Gastroesophageal sphincter (tissue), 4 donors: ENCODE results near the gene BRD7. TPM values are rescaled to one million over a fixed set of nuclear protein-coding genes. Genes with fewer than 3 reads are reported as not detected.

ENCODE experiments used
- ATAC-seq: fragments of 150-250 bp; one replicate; pipeline ENCODE4 v1.9.1; 2016; ENCODE audit warnings: mild to moderate bottlenecking, moderate library complexity
- H3K27ac ChIP-seq, 4 donors: fragments of 200-600 bp; sonication (generic) in 3 of 4; 1 replicate in 3 of 4; 2 replicates in 1 of 4; pipeline ENCODE4 v1.5.1; 2016 to 2019
- H3K27me3 ChIP-seq: fragments of 200-600 bp; sonication (generic); one replicate; pipeline ENCODE4 v1.5.1; 2019
- H3K36me3 ChIP-seq, 2 donors: fragments of 200-600 bp; sonication (generic); one replicate each; pipeline ENCODE4 v1.5.1; 2019; ENCODE audit warnings: control low read depth in 1 of 2
- H3K4me1 ChIP-seq, 3 donors: fragments of 200-600 bp; sonication (generic); 1 replicate in 2 of 3; 2 replicates in 1 of 3; pipeline ENCODE4 v1.5.1; 2016 to 2019; ENCODE audit warnings: control low read depth in 2 of 3
- H3K4me3 ChIP-seq, 2 donors: fragments of 200-600 bp; sonication (generic); one replicate each; pipeline ENCODE4 v1.5.1; 2019; ENCODE audit warnings: mild to moderate bottlenecking in 1 of 2, moderate library complexity in 1 of 2
- H3K9me3 ChIP-seq, 3 donors: fragments of 200-600 bp; sonication (generic); one replicate each; pipeline ENCODE4 v1.5.1; 2017 to 2019; ENCODE audit warnings: control low read depth in 2 of 3
- EP300 ChIP-seq: sonication (generic); formaldehyde crosslinking; IDR thresholded peaks from one replicate; pipeline ENCODE4 v1.6.1; 2017; ENCODE audit warnings: antibody characterized with exemption, mild to moderate bottlenecking
- POLR2A ChIP-seq, 2 donors: fragments of 450-650 bp; IDR thresholded peaks; one replicate each; pipeline ENCODE4 v1.6.1; 2017; ENCODE audit warnings: antibody characterized with exemption in 2 of 2, mild to moderate bottlenecking in 2 of 2, moderate library complexity in 1 of 2
- POLR2AphosphoS5 ChIP-seq: sonication (generic); formaldehyde crosslinking; IDR thresholded peaks from one replicate; pipeline ENCODE4 v1.6.1; 2017; ENCODE audit warnings: antibody characterized with exemption
- WGBS, 2 donors: methylation state at CpG; one replicate each; pipeline ENCODE4 v1.1.5; 2018; ENCODE audit warnings: low coverage in 1 of 2; 5-methylcytosine and 5-hydroxymethylcytosine counted together
- total RNA-seq, 4 donors: library from RNA; depleted of rRNA; stranded (reverse); fragments of >200 nt; gene quantifications; one replicate each; pipeline ENCODE4 v1.1.0, GENCODE V29; 2016
- TF ChIP-seq, protein P1 (sequence below), 4 experiments: fragments of 200-600 bp in 2 of 4; fragments of 450-650 bp in 2 of 4; sonication (generic) in 1 of 4; IDR thresholded peaks; one replicate each; pipeline ENCODE4 v1.5.1; 2017 to 2019; ENCODE audit warnings: antibody characterized with exemption in 4 of 4, mild to moderate bottlenecking in 2 of 4, moderate library complexity in 2 of 4

BRD7 gene
- total RNA-seq, 4 donors from 2014 or later: 59.1 to 84.0 (median 70.5) TPM

DNA sequence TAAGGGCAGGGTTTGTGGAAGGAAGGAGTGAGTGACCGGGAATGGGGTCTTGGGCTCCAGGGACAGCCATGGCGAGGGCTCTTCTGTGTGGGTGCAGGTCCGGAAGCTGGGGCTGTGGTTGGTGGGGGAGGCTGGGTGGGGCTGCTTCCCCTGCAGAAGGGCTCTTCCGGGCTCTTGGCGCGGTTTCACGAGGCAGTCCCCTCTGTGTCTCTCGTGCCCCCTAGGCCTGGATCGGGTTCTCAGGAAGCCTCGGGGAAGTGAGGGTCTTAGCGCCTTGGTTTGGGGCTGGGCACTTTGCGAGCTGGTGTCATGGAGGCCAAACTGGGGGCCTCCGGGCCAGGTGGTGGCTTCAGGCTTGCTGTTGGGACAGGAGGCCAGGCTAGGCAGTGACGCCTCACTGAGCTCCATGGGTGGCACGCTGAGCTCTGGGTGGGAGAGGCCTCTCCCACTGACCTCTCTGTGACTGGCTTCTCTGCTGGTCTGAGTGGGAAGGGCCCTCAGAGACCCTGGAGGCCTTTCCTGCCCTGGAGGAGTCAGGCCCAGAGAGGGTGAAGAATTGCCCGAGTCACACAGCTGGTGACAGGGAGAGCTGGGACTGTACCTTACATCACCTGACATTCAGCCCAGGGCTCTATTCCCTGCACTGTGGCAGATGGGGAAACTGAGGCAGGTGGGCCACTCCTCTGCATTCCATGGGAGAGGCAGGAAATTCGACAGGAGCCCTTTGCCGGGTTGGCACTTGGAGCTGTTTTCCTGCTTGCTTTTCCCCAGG is 94.3 kb downstream of the BRD7 start:
- peak overlapping the region in 3 of 4 donors; percentile 51 to 59 (median 54) for H3K27ac ChIP-seq
- no peaks in the 10 kb centered on the region for H3K27me3 ChIP-seq
- peak overlapping the region in 1 of 2 donors; percentile 34 for H3K4me3 ChIP-seq
- no peak for TF ChIP-seq EP300
- no peaks in the 10 kb centered on the region for H3K4me1 ChIP-seq
- H3K36me3 ChIP-seq: no peaks in the 10 kb centered on the region
- no peak for ATAC-seq
- WGBS, 2 donors: 100% methylated on average over 2 of the region's 18 CpGs; no CpG with 5 or more reads in 1 of the 2 donors
- H3K9me3 ChIP-seq: no peaks in the 10 kb centered on the region

DNA sequence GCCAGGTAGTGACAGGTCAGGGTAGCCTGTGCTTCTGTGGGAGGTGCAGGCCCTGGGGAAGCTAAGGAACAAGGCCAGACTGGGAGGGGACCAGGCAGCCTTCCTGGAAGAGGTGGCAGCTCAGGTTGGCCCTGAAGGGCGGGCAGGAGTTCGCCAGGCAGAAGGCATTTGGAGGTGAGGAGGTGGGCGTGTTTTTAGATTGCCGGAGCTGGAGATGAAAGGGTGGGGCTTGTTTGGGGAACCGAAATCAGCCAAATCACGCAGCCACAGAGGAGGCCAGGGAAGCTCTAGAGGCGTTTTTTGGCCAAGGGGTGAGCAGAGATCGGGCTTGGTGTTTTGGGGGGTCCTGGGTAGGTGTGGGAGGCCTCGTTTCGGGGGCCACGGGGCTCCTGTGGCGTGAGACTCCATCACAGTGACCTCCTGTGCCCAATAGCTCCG is 94.9 kb downstream of the BRD7 start:
- no peak for TF ChIP-seq POLR2AphosphoS5
- no peak for TF ChIP-seq EP300
- no peak for TF ChIP-seq POLR2A (IDR thresholded peaks at IDR 0.05)
- TF ChIP-seq, protein P1, sequence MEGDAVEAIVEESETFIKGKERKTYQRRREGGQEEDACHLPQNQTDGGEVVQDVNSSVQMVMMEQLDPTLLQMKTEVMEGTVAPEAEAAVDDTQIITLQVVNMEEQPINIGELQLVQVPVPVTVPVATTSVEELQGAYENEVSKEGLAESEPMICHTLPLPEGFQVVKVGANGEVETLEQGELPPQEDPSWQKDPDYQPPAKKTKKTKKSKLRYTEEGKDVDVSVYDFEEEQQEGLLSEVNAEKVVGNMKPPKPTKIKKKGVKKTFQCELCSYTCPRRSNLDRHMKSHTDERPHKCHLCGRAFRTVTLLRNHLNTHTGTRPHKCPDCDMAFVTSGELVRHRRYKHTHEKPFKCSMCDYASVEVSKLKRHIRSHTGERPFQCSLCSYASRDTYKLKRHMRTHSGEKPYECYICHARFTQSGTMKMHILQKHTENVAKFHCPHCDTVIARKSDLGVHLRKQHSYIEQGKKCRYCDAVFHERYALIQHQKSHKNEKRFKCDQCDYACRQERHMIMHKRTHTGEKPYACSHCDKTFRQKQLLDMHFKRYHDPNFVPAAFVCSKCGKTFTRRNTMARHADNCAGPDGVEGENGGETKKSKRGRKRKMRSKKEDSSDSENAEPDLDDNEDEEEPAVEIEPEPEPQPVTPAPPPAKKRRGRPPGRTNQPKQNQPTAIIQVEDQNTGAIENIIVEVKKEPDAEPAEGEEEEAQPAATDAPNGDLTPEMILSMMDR (IDR thresholded peaks at IDR 0.05): no peak
- H3K27ac ChIP-seq: peak overlapping the region in 3 of 4 donors; percentile 51 to 59 (median 54)
- H3K4me3 ChIP-seq: peak overlapping the region in 1 of 2 donors; percentile 34
- no peaks in the 10 kb centered on the region for H3K27me3 ChIP-seq
- ATAC-seq: no peak
- no peaks in the 10 kb centered on the region for H3K4me1 ChIP-seq
- H3K36me3 ChIP-seq: no peaks in the 10 kb centered on the region
- WGBS, 2 donors: 60 to 92% methylated on average over 4 to 7 of the region's 13 CpGs
- H3K9me3 ChIP-seq: no peaks in the 10 kb centered on the region

DNA sequence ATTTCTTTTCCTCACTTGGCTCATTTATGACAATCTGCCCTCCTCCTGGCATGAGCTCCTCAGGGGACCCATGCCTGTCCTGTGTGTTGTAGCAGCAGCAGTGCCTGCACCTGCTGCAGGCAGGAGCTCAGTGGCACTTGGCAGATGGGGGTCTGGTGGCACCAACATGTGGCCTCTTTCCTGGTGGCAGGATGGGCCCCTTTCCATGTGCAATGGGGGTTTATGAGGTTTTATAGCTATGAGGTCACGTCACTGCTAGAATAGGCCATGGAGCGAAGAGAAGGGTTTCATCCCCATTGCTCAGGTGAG is 95.5 kb downstream of the BRD7 start:
- Histone ChIP-seq H3K4me1 (no peaks in the 10 kb centered on the region), H3K27me3 (no peaks in the 10 kb centered on the region), H3K9me3 (no peaks in the 10 kb centered on the region), H3K27ac (no peak overlapping the region), H3K4me3 (no peak overlapping the region), H3K36me3 (no peaks in the 10 kb centered on the region)
- WGBS, 2 donors: no CpG with 5 or more reads among the region's 2 CpGs
- no peak for ATAC-seq
- TF ChIP-seq POLR2A (IDR thresholded peaks at IDR 0.05): no peak
- TF ChIP-seq, protein P1 (IDR thresholded peaks at IDR 0.05): no peak
- TF ChIP-seq EP300: no peak
- no peak for TF ChIP-seq POLR2AphosphoS5

DNA sequence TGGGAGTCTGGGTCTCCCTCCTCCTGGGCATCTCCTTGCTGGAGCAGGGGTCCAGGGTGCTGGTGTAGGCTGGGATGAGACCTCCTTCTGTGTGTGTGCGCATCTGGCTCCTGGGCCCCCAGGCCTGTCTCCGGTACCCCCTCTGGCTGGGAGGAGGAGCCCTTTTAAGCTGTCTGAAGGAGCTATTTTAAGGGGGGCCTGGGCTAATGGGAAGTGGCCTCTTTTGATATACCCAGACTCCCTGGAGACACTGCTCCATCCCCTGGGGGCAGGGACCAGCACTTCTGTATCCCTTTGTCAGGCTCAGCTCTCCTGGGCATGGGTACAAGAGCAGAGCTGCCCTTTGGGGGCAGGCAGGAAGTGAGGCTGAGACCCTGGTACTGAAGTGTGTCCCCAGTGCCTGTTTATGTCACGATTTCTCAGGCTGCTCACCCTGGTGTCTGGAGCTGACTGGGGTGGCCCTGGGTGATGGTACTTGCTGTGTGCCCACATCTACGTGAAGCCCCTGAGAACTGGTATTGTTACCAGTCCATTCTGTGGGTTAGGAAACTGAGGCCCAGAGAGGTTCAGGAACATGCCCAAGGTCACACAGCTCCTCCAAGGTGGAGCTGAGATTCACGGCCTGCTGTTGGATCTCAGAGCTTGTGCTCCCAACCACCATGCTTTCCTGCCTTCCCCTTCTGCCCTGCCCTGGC is 96.0 kb downstream of the BRD7 start:
- H3K27ac ChIP-seq: peak overlapping the region in 1 of 4 donors; percentile 33
- no peak for ATAC-seq
- WGBS, 2 donors: 71 to 80% methylated on average over 1 of the region's 5 CpGs

DNA sequence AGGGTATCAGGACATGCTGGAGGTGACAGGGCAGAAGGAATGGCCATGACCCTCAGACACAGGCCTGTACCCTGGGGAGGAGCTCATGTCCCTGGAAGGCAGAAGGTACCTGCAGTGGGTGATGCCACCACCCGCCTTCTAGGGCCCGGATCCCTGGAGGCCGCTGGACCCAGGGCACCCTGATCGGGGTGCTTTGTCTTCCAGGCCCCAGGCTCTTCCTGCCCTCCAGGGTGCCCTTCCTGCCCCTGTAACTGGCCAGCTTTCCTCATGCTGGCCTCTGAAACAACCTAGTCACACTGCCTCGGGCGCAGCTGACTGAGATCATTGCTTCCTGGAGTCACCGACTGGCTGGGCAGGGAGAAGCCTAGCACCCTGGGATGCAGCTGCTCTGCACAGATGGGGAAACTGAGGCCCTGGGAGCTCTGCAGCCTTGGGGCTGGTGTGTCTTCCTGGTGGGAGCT is 96.6 kb downstream of the BRD7 start:
- Histone ChIP-seq H3K9me3 (no peaks in the 10 kb centered on the region), H3K4me3 (no peak overlapping the region), H3K27me3 (no peaks in the 10 kb centered on the region), H3K4me1 (peaks cover 0 to 9% (median 0%) of the 10 kb centered on the region in 3 donors), H3K27ac (peak overlapping the region in 1 of 4 donors; percentile 33), H3K36me3 (no peaks in the 10 kb centered on the region)
- TF ChIP-seq EP300: no peak
- TF ChIP-seq POLR2AphosphoS5: no peak
- no peak for TF ChIP-seq POLR2A (IDR thresholded peaks at IDR 0.05)
- TF ChIP-seq, protein P1 (IDR thresholded peaks at IDR 0.05): no peak
- WGBS, 2 donors: no CpG with 5 or more reads among the region's 7 CpGs
- no peak for ATAC-seq

More for the DNA sequence above, 96.0 kb downstream of the BRD7 start:
- H3K4me3 ChIP-seq: no peak overlapping the region
- no peaks in the 10 kb centered on the region for H3K9me3 ChIP-seq
- H3K27me3 ChIP-seq: no peaks in the 10 kb centered on the region
- H3K4me1 ChIP-seq: peaks cover 0 to 2% (median 0%) of the 10 kb centered on the region in 3 donors
- no peaks in the 10 kb centered on the region for H3K36me3 ChIP-seq
- TF ChIP-seq POLR2AphosphoS5 (no peak), POLR2A (IDR thresholded peaks at IDR 0.05) (no peak), EP300 (no peak)
- TF ChIP-seq, protein P1 (IDR thresholded peaks at IDR 0.05): no peak
